Vagina (tissue), 2 donors: ENCODE measurements around the gene FTSJ1.

Experiments
- CTCF ChIP-seq, 3 experiments: fragments of 450-650 bp in 2 of 3; fragments of 200-600 bp in 1 of 3; sonication (generic) in 1 of 3; IDR thresholded peaks; one replicate each; pipeline ENCODE4 v1.5.1; 2017 to 2019; ENCODE audit warnings: antibody characterized with exemption in 3 of 3, mild to moderate bottlenecking in 2 of 3, moderate library complexity in 2 of 3
- POLR2A ChIP-seq, 2 donors: fragments of 450-650 bp; IDR thresholded peaks; one replicate each; pipeline ENCODE4 v1.6.1; 2017; ENCODE audit warnings: antibody characterized with exemption in 2 of 2, mild to moderate bottlenecking in 2 of 2, moderate library complexity in 2 of 2
- POLR2AphosphoS5 ChIP-seq, 2 donors: sonication (generic); formaldehyde crosslinking; IDR thresholded peaks; one replicate each; pipeline ENCODE4 v1.9.0; 2017; ENCODE audit warnings: antibody characterized with exemption in 2 of 2, mild to moderate bottlenecking in 2 of 2, low read depth in 1 of 2; ENCODE audit not compliant: insufficient read depth in 1 of 2

GRCh38 chrX:48491809-48492208 lies 15.8 kb downstream of the FTSJ1 start:
- no peak for TF ChIP-seq POLR2AphosphoS5 (IDR thresholded peaks at IDR 0.05; ENCODE audit: insufficient read depth in 1 of 2, low read depth in 1 of 2)
- TF ChIP-seq CTCF (IDR thresholded peaks at IDR 0.05) = no peak
- no peak for TF ChIP-seq POLR2A (IDR thresholded peaks at IDR 0.05)
